ENCODE measurements around the gene TRDN. TPM values are rescaled to one million over a fixed set of nuclear protein-coding genes. Genes with fewer than 3 reads are reported as not detected.

The TRDN gene
- total and polyA plus RNA-seq, 3 donors from 2014 or later: 2.8 to 3.7 (median 3.2) TPM

DNA sequence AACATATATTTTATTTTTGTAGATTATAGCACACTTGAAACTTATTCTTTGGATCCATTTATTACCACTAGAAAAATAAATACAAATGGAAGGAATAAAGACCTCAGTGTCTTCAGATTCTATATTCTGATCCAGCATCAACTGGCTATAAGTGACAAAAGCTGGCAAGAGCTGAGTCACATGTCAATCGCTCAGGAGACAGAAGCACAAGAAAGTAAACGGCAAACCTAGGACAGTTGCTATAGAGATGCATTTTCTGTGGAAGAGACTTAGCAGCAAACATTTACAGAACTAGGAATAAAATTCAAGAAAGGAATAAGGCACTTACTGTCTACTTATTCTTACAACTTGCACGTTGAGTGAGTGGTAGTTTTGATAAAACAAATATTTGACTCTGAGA, 410.4 kb downstream of the TRDN start:
- H3K4me3 ChIP-seq: no peak overlapping the region
- intact Hi-C loops (cut with DNase I; ENCODE audit: low total_unique reads): no loop called here
- H3K36me3 ChIP-seq (ENCODE audit: low read depth, missing control alignments): no peaks in the 10 kb centered on the region
- no peak overlapping the region for H3K27ac ChIP-seq
- no peak for TF ChIP-seq POLR2A (IDR thresholded peaks at IDR 0.05)
- TF ChIP-seq, protein P1, sequence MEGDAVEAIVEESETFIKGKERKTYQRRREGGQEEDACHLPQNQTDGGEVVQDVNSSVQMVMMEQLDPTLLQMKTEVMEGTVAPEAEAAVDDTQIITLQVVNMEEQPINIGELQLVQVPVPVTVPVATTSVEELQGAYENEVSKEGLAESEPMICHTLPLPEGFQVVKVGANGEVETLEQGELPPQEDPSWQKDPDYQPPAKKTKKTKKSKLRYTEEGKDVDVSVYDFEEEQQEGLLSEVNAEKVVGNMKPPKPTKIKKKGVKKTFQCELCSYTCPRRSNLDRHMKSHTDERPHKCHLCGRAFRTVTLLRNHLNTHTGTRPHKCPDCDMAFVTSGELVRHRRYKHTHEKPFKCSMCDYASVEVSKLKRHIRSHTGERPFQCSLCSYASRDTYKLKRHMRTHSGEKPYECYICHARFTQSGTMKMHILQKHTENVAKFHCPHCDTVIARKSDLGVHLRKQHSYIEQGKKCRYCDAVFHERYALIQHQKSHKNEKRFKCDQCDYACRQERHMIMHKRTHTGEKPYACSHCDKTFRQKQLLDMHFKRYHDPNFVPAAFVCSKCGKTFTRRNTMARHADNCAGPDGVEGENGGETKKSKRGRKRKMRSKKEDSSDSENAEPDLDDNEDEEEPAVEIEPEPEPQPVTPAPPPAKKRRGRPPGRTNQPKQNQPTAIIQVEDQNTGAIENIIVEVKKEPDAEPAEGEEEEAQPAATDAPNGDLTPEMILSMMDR (IDR thresholded peaks at IDR 0.05): no peak
- no peak for DNase-seq
- WGBS, 2 donors: 73 to 80% methylated on average over 3 of the region's 3 CpGs
- no peaks in the 10 kb centered on the region for H3K4me1 ChIP-seq
- H3K27me3 ChIP-seq: no peaks in the 10 kb centered on the region
- H3K9me3 ChIP-seq: no peaks in the 10 kb centered on the region

GRCh38 chr6:123224077-123224476, 412.7 kb downstream of the TRDN start:
- no peak overlapping the region for H3K27ac ChIP-seq
- H3K9me3 ChIP-seq: no peaks in the 10 kb centered on the region
- no peak for DNase-seq
- no peaks in the 10 kb centered on the region for H3K36me3 ChIP-seq (ENCODE audit: low read depth, missing control alignments)
- no peaks in the 10 kb centered on the region for H3K27me3 ChIP-seq
- no peak overlapping the region for H3K4me3 ChIP-seq
- no peak for TF ChIP-seq POLR2A (IDR thresholded peaks at IDR 0.05)
- TF ChIP-seq, protein P1 (IDR thresholded peaks at IDR 0.05): no peak
- H3K4me1 ChIP-seq: no peaks in the 10 kb centered on the region
- intact Hi-C loops (cut with DNase I; ENCODE audit: low total_unique reads): no loop called here

GRCh38 chr6:123223461-123223860, 413.3 kb downstream of the TRDN start:
- intact Hi-C loops (cut with DNase I; ENCODE audit: low total_unique reads): no loop called here
- Histone ChIP-seq H3K4me3 (no peak overlapping the region), H3K9me3 (no peaks in the 10 kb centered on the region), H3K27me3 (no peaks in the 10 kb centered on the region), H3K4me1 (no peaks in the 10 kb centered on the region), H3K36me3 (ENCODE audit: low read depth, missing control alignments) (no peaks in the 10 kb centered on the region), H3K27ac (no peak overlapping the region)
- DNase-seq: no peak
- WGBS, 2 donors: 87 to 94% methylated on average over 2 of the region's 2 CpGs
- TF ChIP-seq, protein P1 (IDR thresholded peaks at IDR 0.05): no peak
- TF ChIP-seq POLR2A (IDR thresholded peaks at IDR 0.05): no peak

GRCh38 chr6:123215211-123215610, 421.5 kb downstream of the TRDN start:
- no peak for DNase-seq
- H3K4me3 ChIP-seq: no peak overlapping the region

DNA sequence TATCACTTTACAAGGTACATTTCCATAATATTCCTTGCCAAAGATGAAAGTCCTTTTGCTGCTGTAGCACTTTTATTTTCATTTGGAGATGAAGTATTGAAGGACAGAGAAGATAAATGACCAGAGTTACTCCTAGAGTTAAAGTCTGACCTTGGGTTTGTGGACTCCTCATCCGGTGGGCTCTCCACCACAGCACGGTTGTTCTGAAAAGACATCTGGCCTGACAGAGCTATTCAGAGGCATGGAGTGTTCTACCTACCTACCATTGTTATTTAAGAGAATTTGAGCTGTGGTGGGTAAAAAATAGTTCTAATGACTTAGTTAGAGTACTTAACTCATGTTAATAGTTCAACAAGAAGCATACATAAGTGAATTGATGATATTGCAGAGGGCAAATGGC, 422.3 kb downstream of the TRDN start:
- no peak overlapping the region for H3K27ac ChIP-seq

More at GRCh38 chr6:123215211-123215610, 421.5 kb downstream of the TRDN start:
- WGBS, 2 donors: 60 to 71% methylated on average over 4 of the region's 4 CpGs
- no peak for TF ChIP-seq POLR2A (IDR thresholded peaks at IDR 0.05)
- TF ChIP-seq, protein P1 (IDR thresholded peaks at IDR 0.05): no peak
- no peak overlapping the region for H3K27ac ChIP-seq
- intact Hi-C loops (cut with DNase I; ENCODE audit: low total_unique reads): no loop called here
- no peaks in the 10 kb centered on the region for H3K36me3 ChIP-seq (ENCODE audit: low read depth, missing control alignments)
- no peaks in the 10 kb centered on the region for H3K4me1 ChIP-seq
- H3K9me3 ChIP-seq: no peaks in the 10 kb centered on the region
- no peaks in the 10 kb centered on the region for H3K27me3 ChIP-seq

More for the DNA sequence above, 422.3 kb downstream of the TRDN start:
- Histone ChIP-seq H3K9me3 (no peaks in the 10 kb centered on the region), H3K27me3 (no peaks in the 10 kb centered on the region), H3K36me3 (ENCODE audit: low read depth, missing control alignments) (no peaks in the 10 kb centered on the region), H3K4me3 (no peak overlapping the region), H3K4me1 (no peaks in the 10 kb centered on the region)
- intact Hi-C loops (cut with DNase I; ENCODE audit: low total_unique reads): no loop called here
- TF ChIP-seq, protein P1 (IDR thresholded peaks at IDR 0.05): no peak
- TF ChIP-seq POLR2A (IDR thresholded peaks at IDR 0.05): no peak
- 32 to 33% methylated on average over 2 of the region's 2 CpGs for WGBS, 2 donors
- DNase-seq: no peak

Measured in testis (tissue), 3 donors.